ENCODE data around the gene LSR.
A peak's percentile ranks its signal among the peaks of the same experiment; 100 is the strongest.

The LSR gene

DNA sequence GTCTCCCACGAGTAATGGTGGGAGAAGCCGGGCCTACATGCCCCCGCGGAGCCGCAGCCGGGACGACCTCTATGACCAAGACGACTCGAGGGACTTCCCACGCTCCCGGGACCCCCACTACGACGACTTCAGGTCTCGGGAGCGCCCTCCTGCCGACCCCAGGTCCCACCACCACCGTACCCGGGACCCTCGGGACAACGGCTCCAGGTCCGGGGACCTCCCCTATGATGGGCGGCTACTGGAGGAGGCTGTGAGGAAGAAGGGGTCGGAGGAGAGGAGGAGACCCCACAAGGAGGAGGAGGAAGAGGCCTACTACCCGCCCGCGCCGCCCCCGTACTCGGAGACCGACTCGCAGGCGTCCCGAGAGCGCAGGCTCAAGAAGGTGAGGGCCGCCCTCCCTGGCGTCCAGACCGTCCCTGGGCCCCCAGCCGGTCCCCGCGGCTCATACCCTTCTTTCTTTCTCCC lies 18.6 kb downstream of the LSR start:
- DNase-seq = peak in 24 of 51 donors; percentile 15 to 68 (median 48)

DNA sequence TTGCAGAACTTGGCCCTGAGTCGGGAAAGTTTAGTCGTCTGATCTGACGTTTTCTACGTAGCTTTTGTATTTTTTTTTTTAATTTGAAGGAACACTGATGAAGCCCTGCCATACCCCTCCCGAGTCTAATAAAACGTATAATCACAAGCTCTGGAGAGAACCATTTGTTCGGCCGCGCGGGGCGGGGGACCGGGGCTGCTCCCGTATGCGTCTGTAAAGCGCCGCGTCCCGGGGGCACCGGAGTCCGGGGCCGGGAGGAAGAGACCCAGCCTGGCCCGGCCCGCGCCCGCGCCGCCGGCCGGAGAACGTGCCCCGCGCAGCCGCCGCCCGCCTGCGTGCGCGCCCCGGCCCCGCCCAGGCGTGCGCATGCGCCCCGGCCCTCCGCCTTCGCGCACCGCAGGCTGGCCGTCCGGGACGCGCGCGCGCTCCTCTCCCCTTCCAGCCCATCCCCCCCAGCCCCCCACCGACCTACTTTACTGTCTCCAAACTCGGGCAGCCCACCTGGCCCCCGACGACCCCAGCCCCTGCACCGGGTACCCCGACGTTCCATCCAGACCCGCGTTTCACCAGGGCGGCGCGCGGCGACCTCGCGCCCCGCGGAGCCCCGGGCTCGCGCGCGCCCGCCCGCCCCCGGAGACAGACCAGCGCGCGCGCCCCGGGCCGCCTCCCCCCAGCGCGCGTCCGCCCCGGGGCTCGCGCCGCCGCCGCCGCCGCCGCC lies 19.2 kb downstream of the LSR start:
- peak in 41 of 51 donors; percentile 23 to 80 (median 58) for DNase-seq

DNA sequence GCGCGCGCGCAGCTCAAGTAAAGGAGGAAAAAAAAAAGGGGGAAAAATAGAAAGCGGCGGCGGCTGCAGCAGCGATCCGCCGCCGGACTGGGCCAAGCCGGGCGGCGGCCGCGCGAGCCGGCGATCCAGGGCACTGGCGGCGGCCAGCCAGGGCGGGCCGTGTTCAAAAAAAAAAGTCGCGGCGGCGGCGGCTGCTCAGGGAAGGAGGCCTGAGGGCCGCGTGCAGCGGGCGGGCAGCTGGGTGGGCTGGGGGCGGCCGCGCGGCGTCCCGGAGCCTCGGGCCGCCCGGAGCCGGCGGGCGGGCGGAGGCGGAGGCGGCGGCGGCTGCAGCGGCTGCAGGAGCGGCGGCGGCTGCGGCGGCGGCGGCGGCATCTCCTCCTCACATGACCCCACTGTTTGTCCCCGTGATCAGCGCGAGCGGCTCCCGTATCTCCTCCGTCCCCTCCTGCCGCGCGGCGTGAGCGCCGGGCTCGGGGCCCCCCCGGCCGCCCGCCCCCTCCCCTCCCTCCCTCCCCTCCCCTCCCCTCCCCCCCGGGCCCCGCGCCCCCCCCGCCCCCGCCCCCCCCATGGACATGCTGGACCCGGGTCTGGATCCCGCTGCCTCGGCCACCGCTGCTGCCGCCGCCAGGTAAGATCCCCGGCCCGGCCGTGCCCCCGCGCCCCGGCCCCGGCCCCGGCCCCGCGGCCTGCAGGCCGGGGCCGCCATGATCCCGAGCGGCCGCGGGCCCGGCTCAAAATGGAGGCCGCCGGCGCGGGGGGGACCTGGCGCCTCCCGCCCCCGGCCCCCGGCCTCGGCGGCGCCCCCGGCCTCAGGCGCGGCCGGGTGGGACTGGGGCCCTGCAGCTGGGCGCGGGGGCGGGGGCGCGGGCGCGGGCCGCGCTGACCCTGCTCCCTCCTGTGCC lies 20.0 kb downstream of the LSR start, which contains the start of gene USF2:
Gene USF2 (plus strand): TSS at position 427 of the 902 bp plus-strand sequence. CDS start 140 bp downstream, at position 567.
- DNase-seq = peak in 46 of 51 donors; percentile 20 to 85 (median 58)

DNA sequence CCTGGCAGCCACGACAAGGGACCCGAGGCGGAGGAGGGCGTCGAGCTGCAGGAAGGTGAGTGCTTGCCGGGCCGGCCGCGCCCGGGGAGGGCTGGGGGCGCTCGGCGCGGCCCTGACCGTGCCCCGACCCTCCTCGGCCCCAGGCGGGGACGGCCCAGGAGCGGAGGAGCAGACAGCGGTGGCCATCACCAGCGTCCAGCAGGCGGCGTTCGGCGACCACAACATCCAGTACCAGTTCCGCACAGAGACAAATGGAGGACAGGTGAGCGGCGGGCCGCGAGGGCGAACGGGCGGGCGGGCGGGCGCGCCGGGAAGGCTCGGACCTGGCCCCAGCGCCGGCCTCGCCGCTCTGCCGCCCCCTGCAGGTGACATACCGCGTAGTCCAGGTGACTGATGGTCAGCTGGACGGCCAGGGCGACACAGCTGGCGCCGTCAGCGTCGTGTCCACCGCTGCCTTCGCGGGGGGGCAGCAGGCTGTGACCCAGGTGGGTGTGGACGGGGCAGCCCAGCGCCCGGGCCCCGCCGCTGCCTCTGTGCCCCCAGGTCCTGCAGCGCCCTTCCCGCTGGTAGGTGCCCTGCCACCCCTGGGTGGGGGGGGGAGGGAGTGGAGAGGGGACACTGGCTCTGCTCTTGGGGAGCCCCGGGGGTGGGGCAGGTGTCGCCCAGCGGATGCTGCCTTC lies 20.8 kb downstream of the LSR start:
- DNase-seq = peak in 48 of 51 donors; percentile 26 to 89 (median 77)

DNA sequence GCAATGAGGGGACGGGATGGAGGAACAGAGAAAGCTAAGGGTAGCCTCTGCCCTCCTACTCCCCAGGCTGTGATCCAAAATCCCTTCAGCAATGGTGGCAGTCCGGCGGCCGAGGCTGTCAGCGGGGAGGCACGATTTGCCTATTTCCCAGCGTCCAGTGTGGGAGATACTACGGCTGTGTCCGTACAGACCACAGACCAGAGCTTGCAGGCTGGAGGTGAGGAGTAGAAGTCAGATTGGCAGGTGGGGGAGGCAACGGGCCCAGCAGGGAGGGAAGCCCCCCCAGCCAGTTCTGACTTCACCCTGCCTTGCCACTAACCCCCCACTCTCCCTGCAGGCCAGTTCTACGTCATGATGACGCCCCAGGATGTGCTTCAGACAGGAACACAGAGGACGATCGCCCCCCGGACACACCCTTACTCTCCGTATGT lies 21.6 kb downstream of the LSR start:
- DNase-seq = no peak

DNA sequence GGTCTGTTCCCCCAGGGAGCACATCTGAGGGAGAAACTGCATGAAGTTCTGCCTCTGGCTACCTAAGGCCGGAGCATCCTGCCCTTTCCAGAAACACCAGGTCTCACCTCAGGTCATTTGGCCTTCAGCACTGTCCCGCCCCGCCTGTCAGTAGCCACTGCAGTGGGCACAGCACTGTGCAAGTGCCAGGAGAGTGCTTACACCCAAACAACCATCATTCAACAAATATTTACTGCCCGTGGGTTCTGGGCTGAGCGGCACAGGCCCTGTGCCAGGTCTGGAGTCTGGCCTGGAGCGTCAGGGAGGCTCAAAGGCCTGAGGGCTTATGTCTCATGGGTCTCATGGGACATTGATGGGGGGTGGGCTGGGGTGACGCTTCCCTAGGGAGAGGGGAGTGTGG lies 22.7 kb downstream of the LSR start:
- no peak for DNase-seq

DNA sequence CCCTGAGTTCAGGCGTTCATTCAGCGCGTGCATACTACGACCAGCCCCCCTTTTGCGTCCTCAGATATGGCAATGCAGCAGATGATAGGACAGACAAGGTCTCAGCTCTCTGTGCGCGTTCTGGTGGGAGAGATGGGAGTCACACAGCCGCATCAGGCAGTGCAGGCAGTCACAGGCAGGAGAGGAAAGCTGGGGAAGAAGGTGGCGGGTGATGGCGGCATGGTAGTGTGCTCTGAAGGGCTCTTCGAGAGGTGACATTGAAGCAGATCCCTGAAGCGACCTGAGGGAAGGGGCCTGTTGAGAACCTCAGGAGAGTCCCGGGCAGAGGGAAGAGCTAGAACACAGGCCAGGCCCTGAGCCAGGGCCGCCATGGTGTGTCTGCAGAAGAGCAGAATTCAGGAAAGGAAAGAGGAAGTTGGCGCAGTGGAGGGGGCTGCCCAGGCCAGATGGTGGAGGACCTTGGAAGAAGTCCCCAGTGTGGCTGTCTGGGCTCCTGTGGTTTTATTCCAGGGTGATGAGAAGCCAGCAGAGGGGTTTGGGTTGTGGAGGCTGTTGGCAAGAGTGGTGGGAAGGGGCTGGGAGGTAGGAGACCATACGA lies 23.4 kb downstream of the LSR start:
- peak in 8 of 51 donors; percentile 15 to 30 (median 24) for DNase-seq

DNA sequence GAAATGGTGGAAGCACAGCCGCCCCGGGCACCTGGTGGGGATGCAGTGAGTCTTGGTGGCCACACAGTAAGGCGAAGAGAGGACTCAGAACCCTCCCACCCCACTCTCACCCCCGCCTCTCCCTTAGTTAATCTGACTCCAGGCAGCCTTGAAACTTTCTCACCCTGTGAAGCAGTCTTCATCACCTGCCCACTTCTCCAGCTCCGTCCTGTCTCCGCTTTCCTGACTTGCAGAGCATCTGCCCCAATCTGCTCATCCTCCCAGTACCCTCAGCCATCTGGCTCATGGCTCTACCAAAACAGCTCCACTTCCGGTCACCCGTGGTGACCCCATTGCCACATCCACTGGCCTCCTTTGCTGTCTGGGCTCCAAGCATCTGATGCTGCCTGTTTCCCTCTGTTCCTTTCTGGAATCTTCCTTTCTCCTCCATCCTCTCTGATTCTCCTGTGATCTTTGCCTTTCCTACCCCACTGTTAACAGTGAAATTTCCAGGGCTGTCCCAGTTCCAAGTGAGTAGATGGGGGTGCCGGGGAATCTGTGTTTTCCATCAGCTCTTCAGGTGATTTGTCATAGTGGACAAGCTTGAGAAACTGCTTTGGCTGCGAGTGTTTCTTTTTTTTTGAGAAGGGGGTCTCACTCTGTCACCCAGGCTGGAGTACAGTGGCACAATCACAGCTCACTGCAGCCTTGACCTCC lies 24.3 kb downstream of the LSR start:
- DNase-seq = no peak

DNA sequence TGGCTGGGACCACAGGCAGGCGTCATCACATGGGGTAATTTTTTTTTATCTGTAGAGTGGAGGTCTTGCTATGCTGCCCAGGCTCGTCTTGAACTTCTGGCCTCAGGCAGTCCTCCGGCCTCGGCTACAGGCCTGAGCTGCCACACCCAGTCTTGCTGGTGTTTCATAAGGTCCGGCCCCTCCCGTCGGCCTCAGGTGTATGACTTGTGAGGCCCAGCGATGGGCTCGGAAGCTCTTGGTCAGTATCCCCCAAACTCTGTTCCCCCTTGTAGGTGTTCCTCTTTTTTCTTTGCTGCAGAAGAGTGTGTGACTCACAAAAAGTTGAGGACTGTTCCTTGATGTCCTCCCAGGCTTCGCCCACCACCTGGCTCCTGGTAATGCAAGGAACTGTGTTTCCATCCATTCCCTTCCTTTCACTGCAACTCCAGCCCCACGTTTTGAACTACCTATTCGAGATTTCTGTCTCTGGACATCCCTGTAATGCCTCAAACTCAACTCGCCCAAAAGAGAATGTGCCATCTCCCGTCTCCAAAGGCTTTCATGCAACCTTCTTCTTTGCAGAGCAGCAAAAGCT lies 25.0 kb downstream of the LSR start:
- DNase-seq = peak in 1 of 51 donors; percentile 25

DNA sequence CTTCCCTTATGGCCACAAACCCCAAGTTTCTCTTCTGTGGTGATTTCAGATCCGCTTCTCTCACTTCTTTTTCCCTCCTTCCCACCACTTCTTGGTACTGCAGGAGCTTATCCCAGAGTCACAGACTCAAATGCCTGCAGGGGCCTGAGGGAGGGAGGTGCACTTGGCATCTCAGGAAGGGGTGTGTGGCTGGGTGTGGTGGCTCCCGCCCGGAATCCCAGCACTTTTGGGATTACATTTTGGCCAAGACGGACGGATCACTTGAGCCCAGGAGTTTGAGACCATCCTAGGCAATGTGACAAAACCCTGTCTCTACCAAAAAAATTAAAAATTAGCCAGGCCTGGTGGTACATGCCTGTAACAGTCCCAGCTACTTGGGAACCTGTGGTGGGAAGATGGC lies 25.5 kb downstream of the LSR start:
- no peak for DNase-seq

DNA sequence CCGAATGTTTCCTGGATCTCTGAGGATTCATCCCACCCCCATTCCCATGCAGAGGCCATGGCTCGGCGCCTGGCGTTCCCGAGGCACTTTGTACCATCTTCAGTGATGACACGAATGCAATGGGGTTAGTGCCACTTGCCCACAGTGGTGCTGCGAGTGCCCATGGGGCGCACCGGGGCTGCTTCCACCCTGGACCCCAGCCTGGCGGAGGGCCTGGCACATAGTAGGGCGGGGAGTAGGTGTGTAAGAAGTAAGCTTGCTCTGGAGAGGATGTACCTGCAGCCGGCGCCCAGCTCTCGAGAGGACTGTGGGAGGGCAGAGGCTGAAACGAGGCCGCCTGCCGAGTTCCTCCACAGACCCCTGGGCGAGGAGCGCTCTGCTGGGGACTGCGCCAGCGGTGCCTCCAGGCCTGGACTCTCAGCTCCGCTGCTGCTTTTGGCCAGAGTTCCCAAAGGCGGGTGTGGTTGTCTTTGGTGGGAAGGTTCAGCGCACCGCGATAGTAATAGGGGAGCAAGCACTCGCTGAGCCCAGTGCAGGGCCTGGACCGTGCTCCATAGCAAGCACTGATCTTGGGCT lies 28.0 kb downstream of the LSR start:
- no peak for DNase-seq

DNA sequence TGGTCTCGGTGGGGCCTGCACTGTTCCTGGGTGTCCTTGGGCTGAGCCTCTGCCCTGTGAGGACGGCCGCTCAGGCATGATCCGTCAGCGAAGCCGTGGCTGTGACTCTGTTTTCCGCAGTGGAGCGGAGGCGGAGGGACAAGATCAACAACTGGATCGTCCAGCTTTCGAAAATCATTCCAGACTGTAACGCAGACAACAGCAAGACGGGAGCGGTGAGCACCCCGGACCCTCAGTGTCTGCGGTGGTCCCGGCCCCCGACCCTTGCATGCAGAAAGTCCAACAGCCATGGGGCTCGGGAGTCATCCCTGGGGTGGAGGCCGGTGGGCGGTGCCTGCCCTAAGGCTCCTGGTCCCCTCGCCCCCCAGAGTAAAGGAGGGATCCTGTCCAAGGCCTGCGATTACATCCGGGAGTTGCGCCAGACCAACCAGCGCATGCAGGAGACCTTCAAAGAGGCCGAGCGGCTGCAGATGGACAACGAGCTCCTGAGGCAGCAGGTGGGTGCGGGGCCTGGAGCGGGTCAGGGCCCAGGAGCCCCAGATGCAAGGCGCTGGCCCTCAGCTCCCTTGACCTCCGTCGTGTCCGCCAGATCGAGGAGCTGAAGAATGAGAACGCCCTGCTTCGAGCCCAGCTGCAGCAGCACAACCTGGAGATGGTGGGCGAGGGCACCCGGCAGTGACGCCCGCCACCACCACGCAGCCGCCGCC lies 29.9 kb downstream of the LSR start:
- no peak for DNase-seq

DNA sequence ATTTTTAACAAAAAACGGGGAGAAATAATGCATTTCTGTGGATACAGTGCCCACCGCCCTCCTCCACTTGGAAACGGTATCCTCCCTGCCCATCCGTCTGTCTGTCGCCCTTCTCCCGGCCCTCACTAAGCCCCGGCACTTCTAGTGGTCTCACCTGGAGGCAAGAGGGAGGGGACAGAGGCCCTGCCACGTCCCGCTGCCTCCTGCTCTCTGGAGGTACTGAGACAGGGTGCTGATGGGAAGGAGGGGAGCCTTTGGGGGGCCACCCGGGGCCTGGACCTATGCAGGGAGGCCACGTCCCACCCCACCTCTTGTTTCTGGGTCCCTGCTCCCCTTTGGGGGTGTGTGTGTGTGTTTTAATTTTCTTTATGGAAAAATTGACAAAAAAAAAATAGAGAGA lies 30.6 kb downstream of the LSR start:
- DNase-seq = no peak

DNA sequence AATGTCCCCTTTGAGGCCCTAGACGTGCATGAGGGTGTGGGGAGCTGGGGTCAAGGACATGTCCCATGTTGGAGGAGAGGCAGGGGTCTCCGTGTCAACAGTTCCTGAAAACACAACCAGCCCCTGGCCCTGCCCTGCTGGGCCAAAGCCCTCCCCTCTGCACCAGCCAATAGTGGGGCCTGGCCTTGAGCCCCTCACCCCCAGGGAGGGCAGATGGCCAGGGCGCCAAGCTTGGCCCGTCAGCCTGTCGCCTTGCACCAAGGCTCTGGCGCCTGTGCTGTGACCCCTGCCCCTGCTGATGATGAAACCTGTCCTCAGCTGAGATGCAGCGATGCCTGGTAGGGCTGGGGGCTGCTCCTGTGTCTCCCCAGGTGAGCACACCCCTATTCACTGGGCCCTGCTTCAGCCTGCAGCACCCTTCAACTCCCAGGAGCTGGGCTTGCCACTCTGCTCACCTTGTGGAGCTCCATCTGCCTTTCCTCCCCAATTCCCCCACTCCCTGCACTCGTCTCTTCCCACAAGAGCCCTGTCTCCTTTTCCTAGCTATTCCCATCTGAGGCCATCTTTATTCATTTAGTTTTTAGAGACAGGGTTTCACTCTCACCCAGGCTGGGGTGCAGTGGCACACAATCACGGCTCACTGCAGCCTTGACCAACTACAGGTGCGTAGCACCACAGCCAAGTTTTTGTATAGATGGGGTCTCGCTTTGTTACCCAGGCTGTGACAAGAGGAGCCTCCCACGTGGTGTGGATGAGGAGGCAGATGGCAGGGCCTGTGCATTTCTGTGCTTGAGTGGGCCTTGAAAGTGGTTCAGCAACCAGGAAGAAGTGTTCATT lies 31.4 kb downstream of the LSR start:
- DNase-seq = no peak

DNA sequence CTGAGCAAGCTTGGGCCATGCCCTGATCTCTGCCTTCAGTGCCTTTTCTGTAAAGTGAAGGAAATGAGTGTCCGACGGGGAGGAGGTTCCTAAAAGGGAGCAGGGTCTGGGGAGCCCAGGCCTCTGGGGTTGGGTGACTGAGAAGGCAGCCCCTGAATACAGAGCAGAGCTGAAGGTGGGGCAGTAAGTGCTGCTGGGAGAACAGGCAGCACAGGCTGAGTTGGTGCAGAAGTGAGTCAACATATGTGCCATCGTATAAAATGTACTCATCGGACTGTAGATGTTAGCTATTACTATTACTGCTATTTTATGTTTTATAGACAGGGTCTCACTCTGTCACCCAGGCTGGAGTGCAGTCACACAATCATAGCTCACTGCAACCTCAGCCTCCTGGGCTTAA lies 32.5 kb downstream of the LSR start:
- DNase-seq = no peak

DNA sequence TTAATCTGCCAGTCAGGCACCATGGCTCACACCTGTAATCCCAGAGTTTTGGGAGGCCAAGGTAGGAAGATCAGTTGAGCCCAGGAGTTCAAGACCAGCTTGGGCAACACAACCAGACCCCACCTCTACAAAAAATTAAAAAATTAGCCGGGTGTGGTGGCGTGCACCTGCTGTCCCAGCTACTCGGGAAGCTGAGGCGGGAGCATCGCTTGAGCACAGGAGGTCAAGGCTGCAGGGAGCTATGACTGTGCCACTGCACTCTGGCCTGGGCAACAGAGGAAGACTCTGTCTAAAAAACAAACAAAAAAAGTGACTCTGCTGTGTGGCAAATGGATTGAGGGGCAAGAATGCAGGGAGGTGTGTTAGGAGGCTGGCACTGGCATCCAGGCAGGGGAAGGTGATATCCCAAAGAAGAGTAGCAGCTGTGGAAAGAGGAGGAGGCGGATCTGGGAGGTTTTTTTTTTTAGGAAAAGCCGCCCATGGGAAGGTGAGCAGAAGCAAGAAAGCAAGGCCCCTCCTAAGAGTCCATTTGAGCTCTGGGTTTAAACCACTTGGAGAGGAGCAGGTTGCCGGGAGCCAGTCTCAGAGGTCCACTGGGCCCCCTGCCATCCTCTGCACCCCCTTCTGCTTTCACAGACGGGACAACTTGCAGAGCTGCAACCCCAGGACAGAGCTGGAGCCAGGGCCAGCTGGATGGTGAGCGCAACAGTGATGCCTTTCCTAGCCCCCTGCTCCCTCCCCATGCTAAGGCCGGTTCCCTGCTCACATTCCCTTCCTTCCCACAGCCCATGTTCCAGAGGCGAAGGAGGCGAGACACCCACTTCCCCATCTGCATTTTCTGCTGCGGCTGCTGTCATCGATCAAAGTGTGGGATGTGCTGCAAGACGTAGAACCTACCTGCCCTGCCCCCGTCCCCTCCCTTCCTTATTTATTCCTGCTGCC lies 35.6 kb downstream of the LSR start:
- DNase-seq = peak in 1 of 51 donors; percentile 22

DNA sequence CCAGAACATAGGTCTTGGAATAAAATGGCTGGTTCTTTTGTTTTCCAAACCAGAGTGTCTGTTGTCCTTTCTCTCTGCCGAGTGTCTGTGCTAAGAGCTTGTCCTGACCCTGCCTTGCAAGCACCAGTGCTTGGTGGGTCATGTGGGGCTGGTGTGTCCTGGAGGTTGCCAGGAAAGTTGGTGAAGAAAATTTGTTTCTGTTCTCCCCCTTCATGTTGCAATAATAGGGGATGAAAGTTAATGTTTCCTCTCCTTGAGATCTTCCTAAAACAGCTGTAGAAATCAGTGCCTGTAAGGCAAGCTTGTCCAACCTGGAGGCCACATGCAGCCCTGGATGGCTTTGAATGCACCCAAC lies 36.3 kb downstream of the LSR start:
- no peak for DNase-seq

Data from hypothalamus (tissue), 51 donors.